HepG2 (cell line): ENCODE data around the gene SPTB. TPM values are rescaled to one million over a fixed set of nuclear protein-coding genes. Genes with fewer than 3 reads are reported as not detected.

Experiments used
- ATAC-seq: fragments of 200-7000 bp; cut with Tn5 transposase; 3 replicates; pipeline ENCODE4 v1.9.1; 2020; ENCODE audit warnings: mild to moderate bottlenecking, moderate library complexity
- BruUV-seq: library from RNA; stranded (reverse); fragments of 400-500 nt; replicated peaks from 2 replicates; lab custom pipeline; 2021; lab: Mats Ljungman, UMichigan
- CTCF ChIA-PET: fragments of 300-600 bp; formaldehyde crosslinking; extraction: SDS; loops from one replicate; lab custom pipeline; 2021; ENCODE audit warnings: low total read pairs, inconsistent platforms, low intra/inter-chr PET ratio; lab: Yijun Ruan, JAX
- POLR2A ChIA-PET: fragments of 350-600 bp; sonication (Branson Sonifier 250); formaldehyde crosslinking; loops from one replicate; lab custom pipeline; 2020; ENCODE audit warnings: antibody characterized with exemption, inconsistent platforms; lab: Yijun Ruan, JAX
- DNase-seq: peaks from one replicate; pipeline ENCODE4 v3.0.0-alpha.2; 2015; ENCODE audit warnings: low spot score
- FAIRE-seq: peaks from 3 replicates; lab custom pipeline; 2011; peaks lifted over from hg19 to GRCh38; lab: Jason Lieb, UNC
- H2AFZ ChIP-seq: one replicate; pipeline ENCODE4 v1.6.1; 2011; ENCODE audit warnings: low read length, inconsistent platforms
- H3K27ac ChIP-seq: fragments of 300-600 bp; 3 replicates; pipeline ENCODE4 v1.8.0; 2011; ENCODE audit warnings: mixed run types, mild to moderate bottlenecking, mixed read lengths, low read length, inconsistent platforms; ENCODE audit not compliant: insufficient read depth; ENCODE audit errors: extremely low read length
- H3K27me3 ChIP-seq, 2 experiments: fragments of 200-600 bp in 1 of 2; 2 replicates in 1 of 2; 3 replicates in 1 of 2; pipeline versions ENCODE4 v1.6.0 to v1.8.0; 2011; ENCODE audit warnings: low read length in 2 of 2, mild to moderate bottlenecking in 2 of 2, moderate library complexity in 2 of 2, inconsistent platforms in 1 of 2; ENCODE audit not compliant: insufficient read depth in 2 of 2, control insufficient read depth in 1 of 2
- H3K36me3 ChIP-seq, 2 experiments: fragments of 200-600 bp in 1 of 2; replicated peaks in 1 of 2; 2 replicates in 1 of 2; 3 replicates in 1 of 2; pipeline versions ENCODE4 v1.5.1 to v1.8.0; 2011; ENCODE audit warnings: low read length in 2 of 2, inconsistent platforms in 1 of 2; ENCODE audit not compliant: insufficient read depth in 2 of 2, control insufficient read depth in 1 of 2
- H3K4me1 ChIP-seq: 2 replicates; pipeline ENCODE4 v1.5.1; 2012; ENCODE audit warnings: low read length, inconsistent platforms; ENCODE audit not compliant: insufficient read depth
- H3K4me2 ChIP-seq: 2 replicates; pipeline ENCODE4 v1.6.0; 2011; ENCODE audit warnings: low read depth, low read length, inconsistent platforms
- H3K4me3 ChIP-seq, 3 experiments: fragments of 200-600 bp in 1 of 3; sonication (generic), shearing (Covaris generic) in 1 of 3; replicated peaks in 1 of 3; 2 replicates each; pipeline ENCODE4 v1.5.1; 2011 to 2016; ENCODE audit warnings: low read length in 3 of 3, inconsistent platforms in 2 of 3, low read depth in 2 of 3, mild to moderate bottlenecking in 2 of 3, control low read depth in 1 of 3, mixed read lengths in 1 of 3; ENCODE audit not compliant: insufficient read depth in 1 of 3
- H3K79me2 ChIP-seq: one replicate; pipeline ENCODE4 v1.6.1; 2011; ENCODE audit warnings: low read length, inconsistent platforms; ENCODE audit not compliant: insufficient read depth
- H3K9ac ChIP-seq: 2 replicates; pipeline ENCODE4 v1.6.0; 2011; ENCODE audit warnings: mild to moderate bottlenecking, low read depth, low read length, inconsistent platforms; ENCODE audit not compliant: insufficient read depth
- H3K9me3 ChIP-seq: 2 replicates; pipeline ENCODE4 v1.5.1; 2012; ENCODE audit warnings: mild to moderate bottlenecking, low read length
- H4K20me1 ChIP-seq: 2 replicates; pipeline ENCODE4 v1.6.0; 2011; ENCODE audit warnings: inconsistent platforms, mild to moderate bottlenecking, low read length, moderate library complexity; ENCODE audit not compliant: insufficient read depth
- CSRNP1 ChIP-seq: sonication (generic); formaldehyde crosslinking; IDR thresholded peaks from 2 replicates; pipeline ENCODE4 v1.8.1; 2023; ENCODE audit warnings: mild to moderate bottlenecking, missing genetic modification reagents
- HNRNPLL ChIP-seq: fragments of 200-400 bp; formaldehyde crosslinking; IDR thresholded peaks from 2 replicates; pipeline ENCODE4 v1.6.1; 2017; ENCODE audit warnings: mild to moderate bottlenecking, low read depth, low read length; ENCODE audit not compliant: poor library complexity, severe bottlenecking
- KLF9 ChIP-seq: IDR thresholded peaks from 2 replicates; pipeline ENCODE4 v1.6.1; 2016; ENCODE audit warnings: low read depth
- SCMH1 ChIP-seq: sonication (generic); formaldehyde crosslinking; IDR thresholded peaks from 2 replicates; pipeline ENCODE4 v1.9.0; 2021; ENCODE audit warnings: missing genetic modification reagents, mild to moderate bottlenecking, borderline replicate concordance
- ZNF510 ChIP-seq: sonication (generic); formaldehyde crosslinking; IDR thresholded peaks from 2 replicates; pipeline ENCODE4 v1.4.0; 2020; ENCODE audit warnings: low read depth, mild to moderate bottlenecking, missing genetic modification reagents
- ZNF547 ChIP-seq: sonication (generic); formaldehyde crosslinking; IDR thresholded peaks from 2 replicates; pipeline ENCODE4 v1.5.1; 2020; ENCODE audit warnings: mild to moderate bottlenecking, missing genetic modification reagents
- ZNF572 ChIP-seq: sonication (generic); formaldehyde crosslinking; IDR thresholded peaks from 2 replicates; pipeline ENCODE4 v1.5.1; 2020; ENCODE audit warnings: mild to moderate bottlenecking, missing genetic modification reagents
- ZNF720 ChIP-seq: sonication (generic); formaldehyde crosslinking; IDR thresholded peaks from 2 replicates; pipeline ENCODE4 v1.4.0; 2020; ENCODE audit warnings: missing genetic modification reagents
- ZNF879 ChIP-seq: sonication (generic); formaldehyde crosslinking; IDR thresholded peaks from 2 replicates; pipeline ENCODE4 v1.8.1; 2023; ENCODE audit warnings: missing genetic modification reagents
- ZSCAN5A ChIP-seq: sonication (generic); formaldehyde crosslinking; IDR thresholded peaks from 2 replicates; pipeline ENCODE4 v1.8.0; 2022; ENCODE audit warnings: mild to moderate bottlenecking, missing genetic modification reagents, borderline replicate concordance
- WGBS: methylation state at CpG from one replicate; pipeline ENCODE4 v1.1.6; 2017; ENCODE audit warnings: low lambda C conversion rate; 5-methylcytosine and 5-hydroxymethylcytosine counted together
- in situ Hi-C: cut with HindIII; loops from 2 replicates; pipeline ENCODE4 v1.10.0; 2017; ENCODE audit warnings: low pct_unique_long_range_greater_than_20kb; ENCODE audit not compliant: extremely low pct_ligation_motif_present
- intact Hi-C: fragments of 100-400 bp; cut with micrococcal nuclease; formaldehyde crosslinking; loops from one replicate; pipeline ENCODE4 v1.10.0; 2022; ENCODE audit not compliant: unreplicated experiment
- polyA plus RNA-seq, 8 experiments: library from polyadenylated mRNA; depleted of rRNA in 3 of 8; stranded (reverse) in 7 of 8; unstranded in 1 of 8; fragments of >200 nt; fragmentation: Illumina TruSeq in 4 of 8; extraction: Trizol in 4 of 8; gene quantifications; 2 replicates each; pipeline versions ENCODE4 v1.2.1 to v1.2.3, GENCODE V29; 2011 to 2016; ENCODE audit warnings: low read depth in 4 of 8, missing spikeins in 1 of 8, mixed read lengths in 1 of 8; ENCODE audit not compliant: insufficient read depth in 1 of 8
- total RNA-seq, 5 experiments: library from RNA; depleted of rRNA; stranded (reverse); fragments of >200 nt; fragmentation: Illumina TruSeq; extraction: Trizol; gene quantifications; 2 replicates each; pipeline ENCODE4 v1.2.3, GENCODE V29; 2016; ENCODE audit warnings: low read depth in 1 of 5
- TF ChIP-seq, protein P1 (sequence below): sonication (generic); formaldehyde crosslinking; IDR thresholded peaks from 2 replicates; pipeline ENCODE4 v1.4.0; 2020; ENCODE audit warnings: mild to moderate bottlenecking, missing genetic modification reagents

SPTB gene
- total and polyA plus RNA-seq, 2 of the 13 experiments (the other 11 are each of a cell fraction or from before 2014, with no cell fraction given): 0.01 to 0.02 TPM

GRCh38 chr14:64817631-64818030 lies 62.1 kb downstream of the SPTB start:
- DNase-seq (no peak), FAIRE-seq (no peak), ATAC-seq (no peak)
- Histone ChIP-seq H3K9ac (no peak overlapping the region), H3K79me2 (no peaks in the 10 kb centered on the region), H3K4me3 (no peak overlapping the region), H4K20me1 (no peaks in the 10 kb centered on the region), H3K9me3 (no peaks in the 10 kb centered on the region), H3K27me3 (peaks cover 16 to 72% of the 10 kb centered on the region in 2 experiments), H3K36me3 (no peaks in the 10 kb centered on the region), H3K4me1 (no peaks in the 10 kb centered on the region), H3K27ac (no peak overlapping the region), H2AFZ (no peak overlapping the region), H3K4me2 (no peak overlapping the region)
- CTCF ChIA-PET: no interaction called here
- no peak for TF ChIP-seq ZNF879 (CRISPR knock-in tag)
- TF ChIP-seq ZSCAN5A (CRISPR knock-in tag): no peak
- TF ChIP-seq SCMH1 (CRISPR knock-in tag): no peak
- TF ChIP-seq ZNF547 (CRISPR knock-in tag): no peak
- TF ChIP-seq CSRNP1 (CRISPR knock-in tag): no peak
- TF ChIP-seq ZNF572 (CRISPR knock-in tag): no peak
- TF ChIP-seq KLF9 (CRISPR knock-in tag): no peak
- no peak for TF ChIP-seq ZNF510
- no peak for TF ChIP-seq ZNF720 (CRISPR knock-in tag)
- TF ChIP-seq, protein P1, sequence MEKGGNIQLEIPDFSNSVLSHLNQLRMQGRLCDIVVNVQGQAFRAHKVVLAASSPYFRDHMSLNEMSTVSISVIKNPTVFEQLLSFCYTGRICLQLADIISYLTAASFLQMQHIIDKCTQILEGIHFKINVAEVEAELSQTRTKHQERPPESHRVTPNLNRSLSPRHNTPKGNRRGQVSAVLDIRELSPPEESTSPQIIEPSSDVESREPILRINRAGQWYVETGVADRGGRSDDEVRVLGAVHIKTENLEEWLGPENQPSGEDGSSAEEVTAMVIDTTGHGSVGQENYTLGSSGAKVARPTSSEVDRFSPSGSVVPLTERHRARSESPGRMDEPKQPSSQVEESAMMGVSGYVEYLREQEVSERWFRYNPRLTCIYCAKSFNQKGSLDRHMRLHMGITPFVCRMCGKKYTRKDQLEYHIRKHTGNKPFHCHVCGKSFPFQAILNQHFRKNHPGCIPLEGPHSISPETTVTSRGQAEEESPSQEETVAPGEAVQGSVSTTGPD (CRISPR knock-in tag): no peak
- TF ChIP-seq HNRNPLL: no peak
- in situ Hi-C loops (no loop called here), intact Hi-C loops (no loop called here)
- WGBS: no CpG with 5 or more reads among the region's 3 CpGs
- no TSS peak for BruUV-seq
- POLR2A ChIA-PET: no interaction called here
